Muscle layer of colon (tissue), 2 donors: Measurements from ENCODE around the gene CDKN3.
"Not testable (repeated sequence)": the region's sequence is repeated elsewhere in the genome, so short reads cannot be mapped to it uniquely, and the experiment has no call there.

ENCODE experiments used
- H3K27ac ChIP-seq: one replicate; pipeline ENCODE4 v1.7.0; 2013; ENCODE audit warnings: low read depth, mild to moderate bottlenecking, low read length, moderate library complexity
- H3K27me3 ChIP-seq, 2 donors: one replicate each; pipeline ENCODE4 v1.7.0; 2013; ENCODE audit warnings: low read length in 2 of 2, mild to moderate bottlenecking in 2 of 2; ENCODE audit not compliant: insufficient read depth in 2 of 2, control insufficient read depth in 1 of 2
- H3K36me3 ChIP-seq: one replicate; pipeline ENCODE4 v1.7.0; 2013; ENCODE audit warnings: mild to moderate bottlenecking, low read length; ENCODE audit not compliant: insufficient read depth
- H3K4me1 ChIP-seq: one replicate; pipeline ENCODE4 v1.7.0; 2013; ENCODE audit warnings: mild to moderate bottlenecking, low read length; ENCODE audit not compliant: insufficient read depth
- H3K4me3 ChIP-seq, 2 donors: one replicate each; pipeline ENCODE4 v1.7.0; 2013; ENCODE audit warnings: low read length in 2 of 2, low read depth in 1 of 2, mild to moderate bottlenecking in 1 of 2, moderate library complexity in 1 of 2
- H3K9ac ChIP-seq: one replicate; pipeline ENCODE4 v1.7.0; 2013; ENCODE audit warnings: low read length
- H3K9me3 ChIP-seq: one replicate; pipeline ENCODE4 v1.7.0; 2013; ENCODE audit warnings: mild to moderate bottlenecking, low read length
- donor health status: abdominal sarcoma.
- donor health status: Adenocarcinoma of cecum.

Gene CDKN3

DNA sequence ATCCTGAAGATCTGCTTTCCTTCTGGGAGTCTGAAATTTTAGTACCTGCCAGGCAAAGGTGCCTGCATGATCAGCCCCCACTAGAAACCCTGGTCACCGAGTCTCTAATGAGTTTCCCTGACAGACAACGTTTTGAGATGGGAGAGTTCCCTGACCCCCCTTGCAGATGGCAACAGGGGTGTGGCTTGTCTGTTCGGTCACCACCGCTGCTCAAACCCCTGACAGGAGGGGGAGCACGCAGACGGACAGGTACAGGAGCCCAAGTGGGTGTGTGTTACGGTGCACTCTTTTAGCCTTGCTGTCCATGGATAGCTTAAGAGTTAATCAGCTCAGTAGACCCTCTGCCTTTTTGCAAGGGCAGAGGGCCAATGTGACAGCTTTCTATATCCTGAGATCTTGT lies 19.3 kb upstream of the CDKN3 start:
- H3K4me1 ChIP-seq, result no peaks in the 10 kb centered on the region
- no peak overlapping the region for H3K4me3 ChIP-seq
- no peaks in the 10 kb centered on the region for H3K27me3 ChIP-seq

DNA sequence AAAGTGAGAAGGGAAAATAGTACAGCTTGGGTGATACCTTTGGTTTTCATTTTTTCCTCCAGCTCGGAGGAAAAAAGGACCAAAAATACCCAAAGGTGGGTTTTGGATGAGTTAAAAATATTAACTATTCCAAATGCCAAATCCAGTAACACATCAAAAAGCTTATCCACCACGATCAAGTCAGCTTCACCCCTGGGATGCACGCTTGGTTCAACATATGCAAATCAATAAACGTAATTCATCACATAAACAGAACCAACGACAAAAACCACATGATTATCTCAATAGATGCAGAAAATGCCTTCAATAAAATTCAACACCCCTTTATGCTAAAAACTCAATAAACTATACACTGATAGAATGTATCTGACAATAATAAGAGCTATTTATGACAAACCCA lies 17.9 kb upstream of the CDKN3 start:
- not testable (repeated sequence) for H3K27me3 ChIP-seq, H3K36me3 ChIP-seq, H3K9ac ChIP-seq, H3K4me1 ChIP-seq, H3K9me3 ChIP-seq, H3K27ac ChIP-seq, H3K4me3 ChIP-seq

More for the DNA sequence above, 19.3 kb upstream of the CDKN3 start:
- H3K9ac ChIP-seq, result no peak overlapping the region
- H3K27ac ChIP-seq, result no peak overlapping the region
- no peaks in the 10 kb centered on the region for H3K36me3 ChIP-seq
- H3K9me3 ChIP-seq, result no peaks in the 10 kb centered on the region

DNA sequence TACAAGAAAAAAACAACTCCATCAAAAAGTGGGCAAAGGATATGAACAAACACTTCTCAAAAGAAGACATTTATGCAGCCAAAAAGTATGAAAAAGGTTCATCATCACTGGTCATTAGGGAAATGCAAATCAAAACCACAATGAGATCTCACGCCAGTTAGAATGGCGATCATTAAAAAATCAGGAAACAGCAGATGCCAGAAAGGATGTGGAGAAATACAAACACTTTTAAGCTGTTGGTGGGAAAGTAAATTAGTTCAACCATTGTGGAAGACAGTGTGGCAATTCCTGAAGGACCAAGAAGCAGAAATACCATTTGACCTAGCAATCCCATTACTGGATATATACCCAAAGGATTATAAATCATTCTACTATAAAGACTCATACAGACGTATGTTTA lies 16.2 kb upstream of the CDKN3 start:
- not testable (repeated sequence) for H3K36me3 ChIP-seq, H3K9ac ChIP-seq, H3K9me3 ChIP-seq, H3K4me1 ChIP-seq, H3K4me3 ChIP-seq, H3K27me3 ChIP-seq, H3K27ac ChIP-seq

DNA sequence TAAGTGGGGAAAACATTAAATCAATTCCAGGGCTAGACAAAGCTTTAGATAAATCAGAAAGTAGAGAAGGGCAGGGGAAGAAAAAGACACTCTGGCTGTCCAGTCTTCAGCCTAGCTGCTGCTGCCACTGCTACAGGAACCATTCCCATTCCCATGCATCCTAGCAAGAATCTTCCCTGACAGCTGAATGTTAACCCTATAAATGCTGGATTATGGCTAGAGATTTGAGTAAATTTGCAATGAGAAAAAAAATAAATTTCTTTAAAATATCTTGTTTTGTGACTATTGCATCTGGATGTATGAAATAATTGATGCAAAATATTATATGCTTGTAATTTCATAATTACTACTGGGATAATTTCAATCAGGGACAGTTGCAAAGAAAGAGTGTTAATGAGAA lies 15.0 kb upstream of the CDKN3 start:
- Histone ChIP-seq H3K27ac (no peak overlapping the region), H3K9ac (no peak overlapping the region), H3K9me3 (no peaks in the 10 kb centered on the region), H3K4me3 (no peak overlapping the region), H3K4me1 (no peaks in the 10 kb centered on the region), H3K27me3 (no peaks in the 10 kb centered on the region), H3K36me3 (no peaks in the 10 kb centered on the region)

DNA sequence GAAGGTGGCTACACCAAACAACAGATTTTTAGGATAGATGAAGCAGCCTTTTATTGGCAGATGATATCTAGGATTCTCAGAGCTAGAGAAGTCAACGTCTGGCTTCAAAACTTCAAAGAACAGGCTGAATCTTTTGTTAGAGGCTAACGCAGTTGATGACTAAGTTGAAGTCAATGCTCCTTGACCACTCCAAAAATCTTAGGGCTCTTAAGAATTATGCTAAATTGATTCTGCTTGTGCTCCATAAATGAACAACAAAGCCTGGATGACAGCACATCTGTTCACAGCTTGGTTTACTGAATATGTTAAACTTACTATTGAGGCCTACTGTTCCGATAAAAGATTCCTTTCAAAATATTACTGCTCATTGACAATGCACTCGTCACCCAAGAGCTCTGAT lies 13.0 kb upstream of the CDKN3 start:
- H3K27me3 ChIP-seq, result no peaks in the 10 kb centered on the region
- H3K9ac ChIP-seq, result no peak overlapping the region
- no peak overlapping the region for H3K27ac ChIP-seq
- H3K4me3 ChIP-seq, result no peak overlapping the region
- no peaks in the 10 kb centered on the region for H3K9me3 ChIP-seq
- no peaks in the 10 kb centered on the region for H3K4me1 ChIP-seq
- no peaks in the 10 kb centered on the region for H3K36me3 ChIP-seq

DNA sequence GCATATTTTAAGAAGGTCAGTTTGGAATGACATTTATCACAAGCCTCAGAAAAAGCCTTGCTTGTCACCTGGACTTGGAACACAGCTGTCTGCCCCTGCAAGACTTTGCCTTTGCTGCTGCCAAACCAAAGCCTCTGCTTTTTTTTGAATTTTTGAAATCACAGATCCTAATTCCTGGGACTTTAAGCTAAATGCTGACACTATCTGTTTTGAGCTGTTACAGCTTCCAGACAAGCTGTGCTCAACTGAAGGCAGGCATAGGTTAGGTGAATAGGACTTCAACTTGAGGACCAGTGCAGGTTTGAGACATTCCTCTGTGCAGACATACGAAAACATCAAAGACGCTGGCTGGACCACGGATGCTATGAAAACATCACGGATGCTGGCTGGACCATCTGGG lies 11.3 kb upstream of the CDKN3 start:
- Histone ChIP-seq H3K27me3 (no peaks in the 10 kb centered on the region), H3K4me3 (no peak overlapping the region), H3K9ac (no peak overlapping the region), H3K4me1 (no peaks in the 10 kb centered on the region), H3K27ac (no peak overlapping the region), H3K36me3 (no peaks in the 10 kb centered on the region), H3K9me3 (no peaks in the 10 kb centered on the region)

DNA sequence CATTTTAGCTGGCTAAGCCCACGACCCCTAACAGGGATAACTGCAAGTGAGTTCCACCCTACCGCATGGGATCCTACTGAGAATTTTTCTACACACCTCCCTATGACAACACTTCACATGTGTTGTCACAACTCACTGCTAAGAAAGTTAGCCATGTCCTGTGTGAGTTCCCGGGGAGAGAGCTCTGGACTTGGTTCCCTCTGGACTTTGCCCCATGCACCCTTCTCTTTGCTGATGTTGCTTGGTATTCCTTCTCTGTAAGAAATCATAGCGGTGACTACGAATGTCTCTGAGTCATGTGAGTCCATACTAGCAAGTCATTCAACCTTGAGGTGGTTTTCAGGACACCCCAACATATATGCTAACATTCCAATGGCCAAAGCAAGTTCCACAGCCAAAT lies 9.5 kb upstream of the CDKN3 start:
- Histone ChIP-seq H3K27me3 (no peaks in the 10 kb centered on the region), H3K4me1 (no peaks in the 10 kb centered on the region), H3K9me3 (no peaks in the 10 kb centered on the region), H3K27ac (no peak overlapping the region), H3K4me3 (no peak overlapping the region), H3K9ac (no peak overlapping the region), H3K36me3 (no peaks in the 10 kb centered on the region)

DNA sequence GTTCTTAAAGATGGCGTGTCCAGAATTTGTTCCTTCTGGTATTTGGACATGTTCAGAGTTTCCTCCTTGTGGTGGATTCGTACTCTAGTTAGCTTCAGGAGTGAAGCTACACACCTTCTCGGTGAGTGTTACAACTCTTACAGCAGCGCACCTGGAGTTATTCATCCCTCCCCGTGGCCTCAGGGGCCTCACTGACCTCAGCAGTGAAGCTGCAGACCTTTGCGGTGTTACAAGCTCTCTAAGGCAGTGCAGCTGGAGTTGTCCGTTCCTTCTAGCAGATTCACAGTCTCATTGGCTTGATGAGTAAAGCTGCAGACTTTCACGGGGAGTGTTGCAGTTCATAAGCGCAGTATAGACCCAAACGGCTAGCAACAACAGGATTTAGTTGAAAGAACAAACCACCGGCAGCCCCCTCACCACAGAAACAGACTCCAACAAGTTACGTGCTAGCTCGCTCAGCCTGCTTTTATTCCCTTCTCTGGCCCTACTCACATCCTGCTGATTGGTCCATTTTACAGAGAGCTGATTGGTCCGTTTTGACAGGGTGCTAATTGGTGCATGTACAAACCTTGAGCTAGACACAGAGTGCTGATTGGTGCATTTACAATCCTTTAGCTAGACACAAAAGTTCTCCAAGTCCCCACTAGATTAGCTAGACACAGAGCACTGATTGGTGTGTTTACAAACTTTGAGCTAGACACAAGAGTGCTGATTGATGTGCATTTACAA lies 4.5 kb upstream of the CDKN3 start:
- H3K36me3 ChIP-seq, result no peaks in the 10 kb centered on the region
- H3K9ac ChIP-seq, result no peak overlapping the region
- no peak overlapping the region for H3K4me3 ChIP-seq
- H3K27me3 ChIP-seq, result no peaks in the 10 kb centered on the region
- peaks cover 1% of the 10 kb centered on the region for H3K4me1 ChIP-seq
- no peaks in the 10 kb centered on the region for H3K9me3 ChIP-seq
- H3K27ac ChIP-seq, result no peak overlapping the region

DNA sequence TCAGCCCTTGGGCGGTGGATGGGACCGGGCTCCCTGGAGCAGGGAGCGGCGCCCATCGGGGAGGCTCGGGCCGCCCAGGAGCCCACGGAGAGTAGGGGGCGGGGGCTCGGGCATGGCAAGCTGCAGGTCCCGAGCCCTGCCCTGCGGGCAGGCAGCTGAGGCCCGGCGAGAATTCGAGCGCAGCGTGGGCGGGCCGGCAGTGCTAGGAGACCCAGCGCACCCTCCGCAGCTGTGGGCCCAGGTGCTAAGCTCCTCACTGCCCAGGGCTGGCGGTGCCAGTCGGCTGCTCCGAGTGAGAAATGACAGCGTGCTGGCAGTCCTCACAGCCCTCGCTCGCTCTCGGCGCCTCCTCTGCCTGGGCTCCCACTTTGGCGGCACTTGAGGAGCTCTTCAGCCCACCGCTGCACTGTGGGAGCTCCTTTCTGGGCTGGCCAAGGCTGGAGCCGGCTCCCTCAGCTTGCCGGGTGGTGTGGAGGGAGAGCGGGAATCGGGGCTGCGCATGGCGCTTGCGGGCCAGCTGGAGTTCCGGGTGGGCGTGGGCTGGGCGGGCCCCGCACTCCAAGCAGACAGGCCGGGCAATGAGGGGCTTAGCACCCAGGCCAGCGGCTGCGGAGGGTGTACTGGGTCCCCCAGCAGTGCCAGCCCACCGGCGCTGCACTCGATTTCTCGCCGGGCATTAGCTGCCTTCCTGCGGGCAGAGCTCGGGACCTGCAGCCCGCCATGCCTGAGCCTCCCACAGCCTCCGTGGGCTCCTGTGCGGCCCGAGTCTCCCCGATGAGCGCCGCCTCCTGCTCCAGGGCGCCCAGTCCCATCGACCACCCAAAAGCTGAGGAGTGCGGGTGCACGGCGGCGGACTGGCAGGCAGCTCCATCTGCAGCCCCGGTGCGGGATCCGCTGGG lies 3.6 kb upstream of the CDKN3 start:
- not testable (repeated sequence) for H3K27ac ChIP-seq, H3K4me1 ChIP-seq, H3K9me3 ChIP-seq, H3K9ac ChIP-seq, H3K36me3 ChIP-seq, H3K4me3 ChIP-seq, H3K27me3 ChIP-seq

DNA sequence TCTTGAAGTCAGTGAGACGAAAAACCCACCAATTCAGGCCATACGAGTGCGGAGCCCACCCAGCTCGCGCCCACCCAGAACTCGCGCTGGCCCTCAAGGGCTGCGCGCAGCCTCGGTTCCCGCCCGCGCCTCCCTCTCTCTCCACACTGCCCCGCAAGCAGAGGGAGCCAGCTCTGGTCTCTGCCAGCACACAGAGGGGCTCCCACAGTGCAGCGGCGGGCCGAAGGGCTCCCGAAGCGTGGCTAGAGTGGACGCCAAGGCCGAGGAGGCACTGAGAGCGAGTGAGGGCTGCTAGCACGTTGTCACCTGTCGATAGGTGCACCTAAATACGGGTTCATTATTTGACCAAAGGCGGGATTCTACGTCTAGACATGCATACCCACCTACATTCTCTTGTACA lies 2.2 kb upstream of the CDKN3 start:
- Histone ChIP-seq H3K4me3 (no peak overlapping the region), H3K4me1 (peaks cover 6% of the 10 kb centered on the region), H3K36me3 (no peaks in the 10 kb centered on the region), H3K9ac (no peak overlapping the region), H3K9me3 (no peaks in the 10 kb centered on the region), H3K27me3 (no peaks in the 10 kb centered on the region), H3K27ac (no peak overlapping the region)

DNA sequence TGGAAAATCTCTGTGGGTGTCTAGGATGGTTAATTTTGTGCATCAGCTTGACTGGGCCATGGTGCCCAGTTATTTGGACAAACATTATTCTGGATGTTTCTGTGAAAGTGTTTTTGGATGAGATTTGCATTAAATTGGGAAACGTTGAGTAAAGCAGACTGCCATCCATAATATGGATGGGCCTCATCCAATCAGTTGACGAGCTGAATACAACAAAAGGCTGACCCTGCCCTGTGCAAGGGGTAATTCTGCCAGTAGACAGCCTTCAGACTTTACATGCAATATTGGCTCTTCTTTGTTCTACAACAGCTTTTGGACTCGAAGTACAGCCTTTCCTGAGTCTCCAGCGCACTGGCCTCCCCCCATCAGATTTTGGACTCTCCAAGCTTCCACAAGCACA lies 1.5 kb upstream of the CDKN3 start:
- H3K27ac ChIP-seq, result no peak overlapping the region
- H3K27me3 ChIP-seq, result no peaks in the 10 kb centered on the region
- no peak overlapping the region for H3K9ac ChIP-seq
- H3K4me1 ChIP-seq, result peaks cover 6% of the 10 kb centered on the region
- no peaks in the 10 kb centered on the region for H3K36me3 ChIP-seq
- no peak overlapping the region for H3K4me3 ChIP-seq
- H3K9me3 ChIP-seq, result no peaks in the 10 kb centered on the region

DNA sequence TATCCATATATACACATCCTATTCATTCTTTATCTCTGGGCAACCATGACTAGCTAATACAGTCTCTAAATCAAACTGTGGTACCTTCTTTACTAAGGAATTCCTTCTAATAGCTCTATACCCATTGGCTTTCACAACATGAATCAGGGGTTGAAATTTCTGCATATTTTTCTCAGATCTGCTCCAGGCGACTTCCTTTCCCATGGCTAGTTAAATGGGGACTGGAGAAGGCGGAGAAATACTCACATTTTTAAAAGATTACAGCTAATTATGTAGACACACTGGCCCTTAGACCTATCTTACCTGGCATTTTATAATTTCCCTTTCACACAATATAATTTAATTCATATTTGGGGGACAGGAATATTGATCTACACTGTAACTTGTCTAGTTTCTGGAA lies 1.1 kb upstream of the CDKN3 start:
- H3K4me3 ChIP-seq, result no peak overlapping the region
- no peak overlapping the region for H3K9ac ChIP-seq
- H3K9me3 ChIP-seq, result no peaks in the 10 kb centered on the region
- H3K27ac ChIP-seq, result no peak overlapping the region
- no peaks in the 10 kb centered on the region for H3K27me3 ChIP-seq
- peaks cover 6% of the 10 kb centered on the region for H3K4me1 ChIP-seq
- no peaks in the 10 kb centered on the region for H3K36me3 ChIP-seq
